ENCODE results near the gene DNAH14. TPM values are rescaled to one million over a fixed set of nuclear protein-coding genes. Genes with fewer than 3 reads are reported as not detected.

DNAH14 gene
- total and polyA plus RNA-seq, 2 of the 8 experiments (the other 6 are each of a cell fraction or from before 2014, with no cell fraction given), result 8.4 to 40.7 TPM

DNA sequence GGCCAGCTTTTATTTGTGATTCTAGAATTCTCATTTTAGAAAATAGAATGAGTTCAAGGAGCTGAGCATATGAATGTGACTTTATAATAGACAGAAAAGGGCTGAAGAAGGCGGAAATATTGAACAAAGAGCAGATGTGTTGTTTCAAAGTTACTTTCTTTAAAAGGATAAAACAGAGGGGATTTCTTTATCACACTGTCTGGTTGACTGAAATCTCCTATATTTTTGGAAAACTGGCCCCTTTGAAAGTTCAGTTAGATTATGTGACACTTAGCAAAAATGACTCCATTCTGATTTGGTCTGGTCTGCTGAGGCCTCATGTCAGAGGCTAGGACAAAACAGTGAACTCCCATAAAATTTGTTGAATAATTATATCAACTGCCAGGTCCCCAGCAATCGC is 46.4 kb upstream of the DNAH14 start:
- Histone ChIP-seq H2BK120ac (replicated peaks; ENCODE audit: low read depth, low read length) (no peak overlapping the region), H3K4ac (replicated peaks; ENCODE audit: insufficient read length, low read depth, low read length) (no peak overlapping the region), H4K91ac (replicated peaks; ENCODE audit: insufficient read length, low read length) (no peak overlapping the region), H3K4me3 (ENCODE audit: extremely low read depth in 1 of 4, insufficient read depth in 2 of 4, low read depth in 3 of 4, low read length in 4 of 4) (no peak overlapping the region), H3K27ac (ENCODE audit: low read depth, low read length) (no peak overlapping the region), H2BK15ac (ENCODE audit: low read length) (no peak overlapping the region), H2BK12ac (ENCODE audit: low read depth, low read length) (no peak overlapping the region), H3K9me3 (ENCODE audit: insufficient read depth in 2 of 2, low read depth in 1 of 2, low read length in 1 of 2) (peaks cover 14% of the 10 kb centered on the region in 2 experiments), H3K4me2 (ENCODE audit: insufficient read depth in 1 of 2, low read depth in 2 of 2, low read length in 2 of 2) (no peak overlapping the region), H3K23me2 (ENCODE audit: low read depth, low read length) (0 out of 2 replicates have a peak, but pooled peaks cover 2% of the 10 kb centered on the region), H3K18ac (ENCODE audit: extremely low read depth, low read length) (no peak overlapping the region), H3K79me1 (ENCODE audit: low read depth, low read length) (no peaks in the 10 kb centered on the region), H4K5ac (ENCODE audit: insufficient read length, low read depth, low read length) (no peak overlapping the region), H3K79me2 (ENCODE audit: control insufficient read depth in 1 of 2, insufficient read depth in 2 of 2, low read length in 2 of 2) (no peaks in the 10 kb centered on the region), H3K56ac (replicated peaks; ENCODE audit: insufficient read length, low read depth, low read length) (no peak overlapping the region), H4K20me1 (replicated peaks in 1 of 2; ENCODE audit: control insufficient read depth in 1 of 2, insufficient read depth in 2 of 2, low read length in 2 of 2) (no peaks in the 10 kb centered on the region), H3K4me1 (replicated peaks in 1 of 4; ENCODE audit: control insufficient read depth in 3 of 4, insufficient read depth in 4 of 4, low read length in 3 of 4) (peaks cover 6 to 17% (median 14%) of the 10 kb centered on the region in 4 experiments; a peak in 5 of 7 replicates), H3K27me3 (replicated peaks in 1 of 4; ENCODE audit: control insufficient read depth in 3 of 4, extremely low read depth in 1 of 4, insufficient read depth in 3 of 4, low read length in 3 of 4) (no peaks in the 10 kb centered on the region), H3K36me3 (ENCODE audit: control insufficient read depth in 2 of 4, insufficient read depth in 4 of 4, low read length in 3 of 4) (peaks cover 0 to 8% (median 0%) of the 10 kb centered on the region in 4 experiments; a peak in 1 of 8 replicates), H2BK20ac (ENCODE audit: low read length) (no peak overlapping the region), H2AFZ (ENCODE audit: low read length) (no peak overlapping the region), H3K9ac (replicated peaks in 1 of 4; ENCODE audit: extremely low read depth in 1 of 4, low read depth in 3 of 4, low read length in 3 of 4) (no peak overlapping the region), H4K8ac (ENCODE audit: extremely low read depth, insufficient read depth, low read length) (no peak overlapping the region), H2BK5ac (ENCODE audit: low read depth, low read length) (no peak overlapping the region), H2AK5ac (ENCODE audit: low read depth, low read length) (no peak overlapping the region), H3K14ac (ENCODE audit: insufficient read length) (no peak overlapping the region), H3K23ac (ENCODE audit: insufficient read length) (no peak overlapping the region)
- no peak for FAIRE-seq
- ChIA-PET CTCF (ENCODE audit: partially characterized antibody) (interaction anchor here (0.7 to 4.7 kb wide), 5 partner anchors 10 to 1768 kb away, joined by 3 to 25 read pairs (median 10); no protein-coding TSS in a partner anchor), POLR2A (ENCODE audit: partially characterized antibody) (interaction anchor here (1.4 kb wide), 1 partner anchor 10 kb away, joined by 4 read pairs; no protein-coding TSS in a partner anchor)
- 93% methylated on average over 2 of the region's 2 CpGs; no CpG with 5 or more reads in 1 of the 2 experiments for WGBS, 2 experiments (ENCODE audit: extremely low coverage in 1 of 2, insufficient coverage in 1 of 2, insufficient read length in 1 of 2, insufficient replicate concordance in 2 of 2, low coverage in 1 of 2, low lambda C conversion rate in 2 of 2, missing lambda C conversion rate in 1 of 2)
- TF ChIP-seq MAFK (IDR thresholded peaks at IDR 0.05; ENCODE audit: low read depth, low read length), result no peak
- no peak for TF ChIP-seq TAF7 (optimal IDR thresholded peaks at IDR 0.05; ENCODE audit: borderline replicate concordance, low read depth, low read length)
- no peak for TF ChIP-seq SUZ12 (IDR thresholded peaks at IDR 0.05; ENCODE audit: low read length)
- TF ChIP-seq HDAC2 (IDR thresholded peaks at IDR 0.05; ENCODE audit: borderline replicate concordance in 1 of 2, low read depth in 2 of 2, low read length in 2 of 2), result no peak
- TF ChIP-seq SP2 (IDR thresholded peaks at IDR 0.05; ENCODE audit: low read length), result no peak
- DNase-seq (ENCODE audit: low read depth in 1 of 2, low spot score in 2 of 2), result no peak

Data from H1 (cell line).